Smooth muscle cell (in vitro differentiated cells): Measurements from ENCODE around the gene FMNL2. TPM values are rescaled to one million over a fixed set of nuclear protein-coding genes. Genes with fewer than 3 reads are reported as not detected.

ENCODE experiments used
- DNase-seq: peaks from one replicate; lab custom pipeline; 2025; ENCODE audit not compliant: unreplicated experiment; lab: John Stamatoyannopoulos, UW
- H2AFZ ChIP-seq: fragments of 200-600 bp; sonication (generic); 2 replicates; pipeline ENCODE4 v1.6.0; 2016; ENCODE audit warnings: antibody characterized with exemption, low read depth, mild to moderate bottlenecking
- H3F3A ChIP-seq: fragments of 200-600 bp; sonication (generic); 2 replicates; pipeline ENCODE4 v1.6.0; 2017; ENCODE audit warnings: antibody characterized with exemption, low read depth
- H3K27ac ChIP-seq: fragments of 200-600 bp; sonication (generic); 2 replicates; pipeline ENCODE4 v1.5.1; 2016; ENCODE audit warnings: low read depth, mild to moderate bottlenecking
- H3K27me3 ChIP-seq: fragments of 200-600 bp; sonication (generic); 2 replicates; pipeline ENCODE4 v1.6.1; 2016; ENCODE audit warnings: low read depth, mild to moderate bottlenecking
- H3K36me3 ChIP-seq: fragments of 200-600 bp; sonication (generic); 2 replicates; pipeline ENCODE4 v1.5.1; 2016; ENCODE audit warnings: low read depth
- H3K4me1 ChIP-seq: fragments of 200-600 bp; sonication (generic); 2 replicates; pipeline ENCODE4 v1.5.1; 2016; ENCODE audit warnings: low read depth
- H3K4me2 ChIP-seq: fragments of 200-600 bp; sonication (generic); 2 replicates; pipeline ENCODE4 v1.6.0; 2016; ENCODE audit warnings: mild to moderate bottlenecking
- H3K4me3 ChIP-seq: fragments of 200-600 bp; sonication (generic); 2 replicates; pipeline ENCODE4 v1.5.1; 2016; ENCODE audit warnings: mild to moderate bottlenecking
- H3K79me2 ChIP-seq: fragments of 200-600 bp; sonication (generic); 2 replicates; pipeline ENCODE4 v1.6.0; 2016; ENCODE audit warnings: low read depth, mild to moderate bottlenecking
- H3K9ac ChIP-seq: fragments of 200-600 bp; sonication (generic); 2 replicates; pipeline ENCODE4 v1.6.0; 2016; ENCODE audit warnings: low read depth
- H3K9me3 ChIP-seq: fragments of 200-600 bp; sonication (generic); replicated peaks from 2 replicates; pipeline ENCODE4 v1.5.1; 2016; ENCODE audit warnings: low read depth
- H4K20me1 ChIP-seq: fragments of 200-600 bp; sonication (generic); 2 replicates; pipeline ENCODE4 v1.6.0; 2016; ENCODE audit warnings: low read depth
- CTCF ChIP-seq: fragments of 200-600 bp; sonication (generic); IDR thresholded peaks from 2 replicates; pipeline ENCODE4 v1.5.1; 2017; ENCODE audit warnings: borderline replicate concordance, mild to moderate bottlenecking, antibody characterized with exemption; ENCODE audit not compliant: insufficient read depth, poor library complexity, severe bottlenecking
- WGBS: methylation state at CpG from one replicate; pipeline ENCODE4 v1.1.7; 2016; ENCODE audit warnings: low lambda C conversion rate; 5-methylcytosine and 5-hydroxymethylcytosine counted together
- polyA plus RNA-seq: library from polyadenylated mRNA; unstranded; fragments of >200 nt; fragmentation: Nextera tagmentation; extraction: Ambion mirVana; gene quantifications from 2 replicates; pipeline ENCODE4 v1.2.1, GENCODE V29; 2016
- total RNA-seq: library from RNA; depleted of rRNA; stranded (reverse); fragments of >200 nt; gene quantifications from 2 replicates; pipeline ENCODE4 v1.2.3, GENCODE V29; 2014

FMNL2 gene
- total and polyA plus RNA-seq, 2 experiments from 2014 or later = 7.4 to 37.3 TPM

DNA sequence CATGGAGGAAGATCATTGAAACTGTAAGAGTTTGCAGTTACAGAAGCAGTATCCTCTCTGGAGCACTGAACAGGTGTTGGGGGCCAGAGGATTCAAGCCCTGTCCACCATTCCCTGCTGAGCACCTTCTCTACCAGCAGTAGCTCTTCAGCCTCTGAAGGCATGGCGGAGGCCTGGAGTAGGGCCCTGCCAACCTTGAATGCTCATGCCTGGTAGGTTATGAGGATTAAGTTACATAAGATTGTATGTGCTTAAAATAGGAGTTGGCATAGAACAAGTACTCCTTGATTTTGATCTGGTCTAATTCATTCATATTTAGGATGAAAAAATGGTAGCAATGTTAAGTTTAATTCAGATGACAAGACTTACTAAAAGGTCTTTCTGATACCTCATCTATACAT, 40.2 kb downstream of the FMNL2 start:
- Histone ChIP-seq H3K27ac (no peak overlapping the region), H3K4me2 (no peak overlapping the region), H3K4me1 (peaks cover 2% of the 10 kb centered on the region), H3K9ac (no peak overlapping the region), H3K36me3 (no peaks in the 10 kb centered on the region), H2AFZ (no peak overlapping the region), H3K4me3 (no peak overlapping the region), H3K27me3 (no peaks in the 10 kb centered on the region), H3K9me3 (no peaks in the 10 kb centered on the region), H3K79me2 (peaks cover 96% of the 10 kb centered on the region), H4K20me1 (peaks cover 71% of the 10 kb centered on the region), H3F3A (peaks cover 8% of the 10 kb centered on the region)
- 100% methylated on average over 1 of the region's 1 CpG for WGBS
- no peak for DNase-seq
- no peak for TF ChIP-seq CTCF

- peaks cover 97% of the 10 kb centered on the region for H3K79me2 ChIP-seq
- 91% methylated on average over 2 of the region's 2 CpGs for WGBS
- no peak for DNase-seq
Observed at GRCh38 chr2:152376385-152376784, 41.4 kb downstream of the FMNL2 start.

DNA sequence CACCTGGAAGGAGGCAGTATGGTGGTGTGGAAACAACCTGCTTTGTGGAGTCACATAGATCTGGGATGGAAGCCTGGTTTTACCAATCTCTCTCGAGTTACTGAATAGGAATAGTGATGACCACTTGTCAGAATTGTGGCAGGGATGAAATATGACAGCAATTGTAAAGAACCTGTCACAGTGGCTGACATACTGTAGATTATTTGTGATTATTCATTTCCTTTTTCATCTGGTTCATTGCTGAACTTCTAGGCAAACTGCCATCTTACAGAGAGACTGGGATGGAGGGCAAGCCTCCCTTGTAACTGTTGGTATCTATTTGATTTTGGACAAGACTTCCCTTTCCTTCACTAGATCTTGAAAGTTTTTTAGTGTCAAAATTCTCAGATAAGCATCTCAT, 42.0 kb downstream of the FMNL2 start:
- H3K9me3 ChIP-seq = no peaks in the 10 kb centered on the region
- no peaks in the 10 kb centered on the region for H3F3A ChIP-seq
- H3K36me3 ChIP-seq = no peaks in the 10 kb centered on the region
- no peak for DNase-seq
- H3K27me3 ChIP-seq = no peaks in the 10 kb centered on the region
- no peaks in the 10 kb centered on the region for H3K4me1 ChIP-seq
- no peak overlapping the region for H3K4me3 ChIP-seq
- H3K9ac ChIP-seq = no peak overlapping the region
- H3K27ac ChIP-seq = no peak overlapping the region
- no peak overlapping the region for H3K4me2 ChIP-seq
- H2AFZ ChIP-seq = no peak overlapping the region
- peaks cover 97% of the 10 kb centered on the region for H3K79me2 ChIP-seq
- WGBS = 85% methylated on average over 1 of the region's 1 CpG
- H4K20me1 ChIP-seq = peaks cover 84% of the 10 kb centered on the region
- no peak for TF ChIP-seq CTCF

More at GRCh38 chr2:152376385-152376784, 41.4 kb downstream of the FMNL2 start:
- no peak overlapping the region for H3K27ac ChIP-seq
- no peak overlapping the region for H3K4me3 ChIP-seq
- H3K4me1 ChIP-seq = no peaks in the 10 kb centered on the region
- H3K4me2 ChIP-seq = no peak overlapping the region
- H3K9me3 ChIP-seq = no peaks in the 10 kb centered on the region
- no peaks in the 10 kb centered on the region for H3K36me3 ChIP-seq
- no peaks in the 10 kb centered on the region for H3K27me3 ChIP-seq
- H4K20me1 ChIP-seq = peaks cover 82% of the 10 kb centered on the region
- H3F3A ChIP-seq = no peaks in the 10 kb centered on the region
- H2AFZ ChIP-seq = no peak overlapping the region
- H3K9ac ChIP-seq = no peak overlapping the region
- TF ChIP-seq CTCF = no peak

DNA sequence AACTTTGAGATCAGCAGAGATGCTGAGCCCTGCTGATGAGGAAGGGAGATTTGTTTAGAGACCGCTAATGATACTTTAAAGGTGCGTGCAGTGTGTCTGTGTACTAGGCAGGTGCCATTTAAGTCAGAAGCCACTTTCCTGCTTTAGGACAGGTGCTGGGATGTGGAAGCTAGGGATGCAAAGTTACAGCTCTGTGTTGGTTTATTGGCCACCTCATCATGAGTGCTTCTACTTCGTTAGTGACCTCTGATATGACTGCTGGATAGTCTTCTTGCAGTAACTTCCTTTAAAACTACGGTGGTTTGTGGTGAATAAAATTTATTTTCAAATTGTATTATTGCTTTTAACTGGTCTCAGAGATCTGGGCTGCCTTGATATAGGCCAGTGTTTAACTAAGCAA, 44.1 kb downstream of the FMNL2 start:
- Histone ChIP-seq H3K36me3 (no peaks in the 10 kb centered on the region), H2AFZ (no peak overlapping the region), H3K9ac (no peak overlapping the region), H4K20me1 (peaks cover 76% of the 10 kb centered on the region), H3K79me2 (peaks cover 97% of the 10 kb centered on the region), H3K4me2 (no peak overlapping the region), H3K9me3 (no peaks in the 10 kb centered on the region), H3K27me3 (no peaks in the 10 kb centered on the region), H3K4me1 (peaks cover 8% of the 10 kb centered on the region), H3K4me3 (no peak overlapping the region), H3F3A (no peaks in the 10 kb centered on the region), H3K27ac (no peak overlapping the region)
- TF ChIP-seq CTCF = no peak
- WGBS = 78% methylated on average over 4 of the region's 4 CpGs
- DNase-seq = no peak
